ENCODE measurements around the gene BFAR. TPM values are rescaled to one million over a fixed set of nuclear protein-coding genes. Genes with fewer than 3 reads are reported as not detected.

Gene BFAR, protein sequence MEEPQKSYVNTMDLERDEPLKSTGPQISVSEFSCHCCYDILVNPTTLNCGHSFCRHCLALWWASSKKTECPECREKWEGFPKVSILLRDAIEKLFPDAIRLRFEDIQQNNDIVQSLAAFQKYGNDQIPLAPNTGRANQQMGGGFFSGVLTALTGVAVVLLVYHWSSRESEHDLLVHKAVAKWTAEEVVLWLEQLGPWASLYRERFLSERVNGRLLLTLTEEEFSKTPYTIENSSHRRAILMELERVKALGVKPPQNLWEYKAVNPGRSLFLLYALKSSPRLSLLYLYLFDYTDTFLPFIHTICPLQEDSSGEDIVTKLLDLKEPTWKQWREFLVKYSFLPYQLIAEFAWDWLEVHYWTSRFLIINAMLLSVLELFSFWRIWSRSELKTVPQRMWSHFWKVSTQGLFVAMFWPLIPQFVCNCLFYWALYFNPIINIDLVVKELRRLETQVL
- polyA plus RNA-seq (2013), result 56.3 TPM

DNA sequence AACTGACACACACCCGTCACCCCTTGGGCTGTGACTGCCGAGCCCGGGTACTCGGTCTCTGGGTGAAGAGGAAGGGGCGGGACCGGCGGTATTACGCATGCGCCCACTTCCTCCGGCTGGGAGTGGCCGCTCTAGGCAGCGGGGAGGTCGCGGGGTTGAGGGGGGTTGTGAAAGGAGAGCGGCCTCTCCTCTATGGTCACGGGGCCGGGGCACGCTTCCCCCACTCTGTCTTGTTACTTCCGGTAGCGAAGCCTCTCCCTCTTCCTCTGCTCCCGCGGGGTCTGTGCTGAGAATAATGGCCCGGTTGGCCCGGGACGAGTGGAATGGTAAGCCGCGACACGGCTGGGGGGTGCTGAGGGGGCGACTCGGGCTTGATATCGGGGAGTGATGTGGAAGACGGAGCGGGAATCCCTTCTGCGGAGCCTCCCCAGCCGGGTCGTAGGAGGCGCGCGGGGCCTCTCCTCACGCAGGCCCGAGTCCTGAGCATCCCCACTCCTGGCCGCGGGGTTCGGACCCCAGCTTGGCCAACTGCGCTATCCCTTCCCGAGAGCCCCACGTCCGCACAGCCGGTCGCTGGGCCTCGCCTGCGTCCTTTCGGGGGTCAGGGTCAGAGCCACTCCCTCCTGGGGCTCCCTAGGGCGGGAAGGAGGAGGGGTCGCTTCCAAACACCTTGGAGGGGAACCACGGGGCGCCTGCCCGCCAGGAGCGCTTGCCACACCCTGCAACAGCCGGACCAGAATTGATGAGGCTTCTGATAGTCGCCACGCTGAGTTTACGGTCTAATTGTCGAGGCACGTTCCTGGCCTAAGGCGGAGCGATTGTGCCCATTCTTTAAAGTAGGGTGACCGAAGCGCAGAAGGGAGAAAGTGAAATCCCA, at the start of gene BFAR:
Gene BFAR, plus strand, starts transcription at position 259 of the 877 bp plus-strand sequence. CDS start 11,396 bp downstream, outside the sequence.
- Histone ChIP-seq H3K9me3 (ENCODE audit: control extremely low read depth in 1 of 5, control insufficient read depth in 4 of 5, insufficient read depth in 2 of 5, low read depth in 1 of 5, low read length in 4 of 5) (no peaks in the 10 kb centered on the region), H3K4me1 (ENCODE audit: control extremely low read depth in 1 of 4, control insufficient read depth in 4 of 4, insufficient read depth in 4 of 4, low read length in 3 of 4) (peaks cover 9 to 45% (median 38%) of the 10 kb centered on the region in 4 experiments), H3K27me3 (replicated peaks in 2 of 5; ENCODE audit: control insufficient read depth in 4 of 5, insufficient read depth in 5 of 5, low read length in 4 of 5) (no peaks in the 10 kb centered on the region), H3K27ac (ENCODE audit: insufficient read depth in 1 of 2, low read depth in 1 of 2, low read length in 2 of 2, poor library complexity in 1 of 2, severe bottlenecking in 2 of 2) (peak within 1 kb of the TSS; percentile 84 to 91), H3K4me3 (ENCODE audit: control insufficient read depth in 1 of 7, extremely low read depth in 1 of 7, insufficient read depth in 4 of 7, low read depth in 2 of 7, low read length in 6 of 7) (peak within 1 kb of the TSS; percentile 78 to 98 (median 92)), H3K36me3 (ENCODE audit: control insufficient read depth in 4 of 4, insufficient read depth in 4 of 4, low read length in 3 of 4) (peaks cover 1 to 17% (median 7%) of the 10 kb centered on the region in 4 experiments)
- WGBS (ENCODE audit: insufficient coverage), result under 1% methylated on average over 46 of the region's 69 CpGs
- DNase-seq, result peak; percentile 97 to 99 (median 98)
- POLR2A ChIA-PET, result interaction anchor here (1.0 to 1.1 kb wide), 2 partner anchors 7 to 27 kb away, joined by 3 read pairs; no protein-coding TSS in a partner anchor
- CTCF ChIA-PET, result no interaction called here

DNA sequence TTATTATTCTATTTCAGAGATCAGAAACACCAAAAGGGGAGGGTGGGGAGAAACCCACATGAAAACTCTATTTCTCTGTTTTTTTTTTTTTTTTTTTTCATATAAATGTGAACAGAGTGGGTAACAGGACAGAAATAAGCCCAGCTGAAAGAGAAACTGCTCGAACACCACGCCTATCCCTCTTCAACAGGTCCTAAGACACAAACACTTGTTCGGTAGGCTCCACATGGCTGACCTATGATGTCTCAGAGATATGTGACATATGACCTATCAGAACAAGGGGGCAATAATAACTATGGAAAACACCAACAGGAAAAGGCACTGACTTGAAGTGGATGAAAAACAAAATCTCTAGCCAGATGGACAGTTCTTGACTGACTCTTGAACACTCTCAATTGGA, 47.5 kb upstream of the BFAR start:
- no peak for DNase-seq
- no peaks in the 10 kb centered on the region for H3K9me3 ChIP-seq (ENCODE audit: control extremely low read depth in 1 of 5, control insufficient read depth in 4 of 5, insufficient read depth in 2 of 5, low read depth in 1 of 5, low read length in 4 of 5)
- ChIA-PET CTCF (interaction anchor here (1.4 to 2.3 kb wide), 2 partner anchors 11 to 19 kb away, joined by 5 to 8 read pairs; no protein-coding TSS in a partner anchor), POLR2A (interaction anchor here (0.6 kb wide), 1 partner anchor 68 kb away, joined by 4 read pairs; no protein-coding TSS in a partner anchor)
- no peaks in the 10 kb centered on the region for H3K27me3 ChIP-seq (replicated peaks in 2 of 5; ENCODE audit: control insufficient read depth in 4 of 5, insufficient read depth in 5 of 5, low read length in 4 of 5)
- no peak overlapping the region for H3K27ac ChIP-seq (ENCODE audit: insufficient read depth in 1 of 2, low read depth in 1 of 2, low read length in 2 of 2, poor library complexity in 1 of 2, severe bottlenecking in 2 of 2)
- WGBS (ENCODE audit: insufficient coverage), result 100% methylated on average over 2 of the region's 3 CpGs
- peaks cover 29 to 77% (median 59%) of the 10 kb centered on the region in 4 experiments for H3K36me3 ChIP-seq (ENCODE audit: control insufficient read depth in 4 of 4, insufficient read depth in 4 of 4, low read length in 3 of 4)
- H3K4me3 ChIP-seq (ENCODE audit: control insufficient read depth in 1 of 7, extremely low read depth in 1 of 7, insufficient read depth in 4 of 7, low read depth in 2 of 7, low read length in 6 of 7), result no peak overlapping the region
- H3K4me1 ChIP-seq (ENCODE audit: control extremely low read depth in 1 of 4, control insufficient read depth in 4 of 4, insufficient read depth in 4 of 4, low read length in 3 of 4), result no peaks in the 10 kb centered on the region

DNA sequence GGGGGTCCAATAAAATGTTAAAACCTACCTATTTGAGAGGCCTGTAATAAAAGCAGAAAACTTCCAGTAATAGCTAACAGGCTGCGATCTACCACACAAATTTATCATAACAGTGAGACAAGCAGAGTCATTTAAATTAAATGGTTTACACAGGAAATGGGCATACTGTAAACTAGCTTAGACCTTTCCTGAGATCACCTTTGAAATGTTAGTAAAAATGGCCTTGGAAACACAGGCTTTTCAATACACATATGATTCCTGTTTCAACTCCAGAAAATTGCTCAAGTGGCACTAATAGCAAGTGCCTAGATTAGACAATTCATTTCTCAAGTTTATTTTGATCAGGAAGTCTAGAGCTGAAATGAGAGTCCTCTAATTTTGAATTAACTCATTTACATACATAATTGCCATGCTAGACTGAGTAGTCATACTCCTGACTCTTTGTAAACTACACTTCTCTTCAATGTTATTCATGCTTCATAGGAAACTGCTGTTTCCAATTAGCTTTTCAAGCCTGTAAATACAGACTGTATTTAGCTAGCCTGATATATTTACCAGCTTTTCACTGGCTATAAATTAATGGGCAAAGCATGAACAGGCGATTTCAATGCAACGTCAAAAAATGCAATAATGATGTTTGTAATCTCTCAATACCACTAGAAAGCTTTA, 46.0 kb upstream of the BFAR start:
- Histone ChIP-seq H3K27ac (ENCODE audit: insufficient read depth in 1 of 2, low read depth in 1 of 2, low read length in 2 of 2, poor library complexity in 1 of 2, severe bottlenecking in 2 of 2) (no peak overlapping the region), H3K4me1 (ENCODE audit: control extremely low read depth in 1 of 4, control insufficient read depth in 4 of 4, insufficient read depth in 4 of 4, low read length in 3 of 4) (no peaks in the 10 kb centered on the region), H3K36me3 (ENCODE audit: control insufficient read depth in 4 of 4, insufficient read depth in 4 of 4, low read length in 3 of 4) (peaks cover 21 to 78% (median 55%) of the 10 kb centered on the region in 4 experiments), H3K27me3 (replicated peaks in 2 of 5; ENCODE audit: control insufficient read depth in 4 of 5, insufficient read depth in 5 of 5, low read length in 4 of 5) (no peaks in the 10 kb centered on the region), H3K4me3 (ENCODE audit: control insufficient read depth in 1 of 7, extremely low read depth in 1 of 7, insufficient read depth in 4 of 7, low read depth in 2 of 7, low read length in 6 of 7) (no peak overlapping the region), H3K9me3 (ENCODE audit: control extremely low read depth in 1 of 5, control insufficient read depth in 4 of 5, insufficient read depth in 2 of 5, low read depth in 1 of 5, low read length in 4 of 5) (no peaks in the 10 kb centered on the region)
- DNase-seq, result no peak
- CTCF ChIA-PET, result interaction anchor here (1.0 to 2.3 kb wide), 4 partner anchors 9 to 21 kb away, joined by 3 to 8 read pairs (median 5); no protein-coding TSS in a partner anchor
- POLR2A ChIA-PET, result interaction anchor here (0.6 kb wide), 1 partner anchor 10 kb away, joined by 5 read pairs; no protein-coding TSS in a partner anchor
- WGBS (ENCODE audit: insufficient coverage), result no CpG with 5 or more reads among the region's 3 CpGs

DNA sequence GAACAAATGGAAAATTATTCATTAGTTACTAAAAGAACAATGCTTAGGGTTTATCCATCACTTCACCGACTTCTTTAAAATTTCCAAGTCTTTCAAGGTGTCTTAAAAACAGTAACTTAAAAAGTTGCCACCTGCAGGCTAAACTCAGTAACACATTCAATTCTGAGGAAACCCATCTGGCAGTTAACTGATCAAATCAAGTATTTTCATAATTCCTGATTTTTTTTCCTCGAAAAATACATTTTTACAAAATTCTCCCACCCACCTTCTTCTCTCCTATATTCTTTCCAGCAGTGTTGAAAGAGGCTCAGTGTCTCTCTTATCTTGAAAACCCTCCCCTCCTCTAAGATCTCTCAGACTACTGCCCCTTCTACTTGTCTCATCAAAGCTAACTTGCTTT, 32.6 kb upstream of the BFAR start:
- peak; percentile 17 to 46 (median 43) for DNase-seq
- Histone ChIP-seq H3K36me3 (ENCODE audit: control insufficient read depth in 4 of 4, insufficient read depth in 4 of 4, low read length in 3 of 4) (peaks cover 6 to 70% (median 42%) of the 10 kb centered on the region in 4 experiments), H3K4me1 (ENCODE audit: control extremely low read depth in 1 of 4, control insufficient read depth in 4 of 4, insufficient read depth in 4 of 4, low read length in 3 of 4) (no peaks in the 10 kb centered on the region), H3K9me3 (ENCODE audit: control extremely low read depth in 1 of 5, control insufficient read depth in 4 of 5, insufficient read depth in 2 of 5, low read depth in 1 of 5, low read length in 4 of 5) (no peaks in the 10 kb centered on the region), H3K27ac (ENCODE audit: insufficient read depth in 1 of 2, low read depth in 1 of 2, low read length in 2 of 2, poor library complexity in 1 of 2, severe bottlenecking in 2 of 2) (no peak overlapping the region), H3K4me3 (ENCODE audit: control insufficient read depth in 1 of 7, extremely low read depth in 1 of 7, insufficient read depth in 4 of 7, low read depth in 2 of 7, low read length in 6 of 7) (no peak overlapping the region), H3K27me3 (replicated peaks in 2 of 5; ENCODE audit: control insufficient read depth in 4 of 5, insufficient read depth in 5 of 5, low read length in 4 of 5) (no peaks in the 10 kb centered on the region)
- ChIA-PET POLR2A (no interaction called here), CTCF (interaction anchor here (0.6 to 1.0 kb wide), 3 partner anchors 14 to 351 kb away, joined by 3 to 5 read pairs (median 3); no protein-coding TSS in a partner anchor)
- WGBS (ENCODE audit: insufficient coverage), result 50% methylated on average over 1 of the region's 2 CpGs

DNA sequence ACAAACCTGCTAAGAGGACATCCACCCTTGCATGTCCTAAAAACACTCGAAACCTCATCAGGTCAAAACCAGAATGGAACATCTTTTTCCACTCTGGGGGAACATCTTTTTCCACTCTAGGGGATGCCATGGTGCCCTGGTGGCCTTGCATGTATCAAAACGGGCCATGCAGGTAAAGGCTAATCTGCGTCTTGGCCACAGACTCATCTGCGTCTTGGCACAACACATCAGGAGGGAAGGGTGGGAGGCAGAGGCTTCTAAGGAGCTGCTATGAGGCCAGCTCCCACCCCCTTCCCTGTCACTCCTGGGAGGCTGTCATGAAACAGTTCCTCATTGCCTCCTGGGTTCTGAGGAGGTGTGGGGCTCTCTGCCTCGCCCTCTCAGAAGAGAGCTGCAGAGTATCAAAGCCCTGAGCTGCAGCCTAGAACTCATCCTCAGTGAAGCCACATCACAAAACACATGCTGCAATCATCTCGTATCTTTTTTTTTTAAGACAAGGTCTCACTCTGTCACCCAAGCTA, 30.2 kb upstream of the BFAR start:
- ChIA-PET POLR2A (no interaction called here), CTCF (interaction anchor here (0.6 to 1.8 kb wide), 2 partner anchors 207 to 353 kb away, joined by 3 to 6 read pairs; no protein-coding TSS in a partner anchor)
- DNase-seq, result no peak
- WGBS (ENCODE audit: insufficient coverage), result 98% methylated on average over 4 of the region's 6 CpGs
- Histone ChIP-seq H3K27ac (ENCODE audit: insufficient read depth in 1 of 2, low read depth in 1 of 2, low read length in 2 of 2, poor library complexity in 1 of 2, severe bottlenecking in 2 of 2) (no peak overlapping the region), H3K27me3 (replicated peaks in 2 of 5; ENCODE audit: control insufficient read depth in 4 of 5, insufficient read depth in 5 of 5, low read length in 4 of 5) (no peaks in the 10 kb centered on the region), H3K9me3 (ENCODE audit: control extremely low read depth in 1 of 5, control insufficient read depth in 4 of 5, insufficient read depth in 2 of 5, low read depth in 1 of 5, low read length in 4 of 5) (no peaks in the 10 kb centered on the region), H3K4me1 (ENCODE audit: control extremely low read depth in 1 of 4, control insufficient read depth in 4 of 4, insufficient read depth in 4 of 4, low read length in 3 of 4) (no peaks in the 10 kb centered on the region), H3K4me3 (ENCODE audit: control insufficient read depth in 1 of 7, extremely low read depth in 1 of 7, insufficient read depth in 4 of 7, low read depth in 2 of 7, low read length in 6 of 7) (no peak overlapping the region), H3K36me3 (ENCODE audit: control insufficient read depth in 4 of 4, insufficient read depth in 4 of 4, low read length in 3 of 4) (peaks cover 14 to 70% (median 50%) of the 10 kb centered on the region in 4 experiments)

DNA sequence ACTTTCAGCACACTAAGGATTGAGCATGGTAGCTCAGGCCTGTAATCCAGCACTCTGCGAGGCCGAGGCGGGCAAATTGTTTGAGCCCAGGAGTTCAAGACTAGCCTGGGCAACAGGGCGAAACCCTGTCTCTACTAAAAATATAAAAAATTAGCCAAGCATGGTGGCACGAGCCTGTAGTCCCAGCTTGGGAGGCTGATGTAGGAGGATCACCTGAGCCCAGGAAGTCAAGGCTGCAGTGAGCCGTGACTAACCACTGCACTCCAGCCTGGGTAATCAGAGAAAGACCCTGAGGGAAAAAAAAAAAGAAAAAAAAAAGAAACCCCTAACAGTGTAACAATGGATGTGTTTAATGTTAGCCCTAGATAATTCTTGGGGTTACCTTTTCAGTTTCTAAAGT, 26.6 kb upstream of the BFAR start:
- no CpG with 5 or more reads among the region's 6 CpGs for WGBS (ENCODE audit: insufficient coverage)

More for the DNA sequence above, 26.6 kb upstream of the BFAR start:
- no peak overlapping the region for H3K27ac ChIP-seq (ENCODE audit: insufficient read depth in 1 of 2, low read depth in 1 of 2, low read length in 2 of 2, poor library complexity in 1 of 2, severe bottlenecking in 2 of 2)
- no peaks in the 10 kb centered on the region for H3K9me3 ChIP-seq (ENCODE audit: control extremely low read depth in 1 of 5, control insufficient read depth in 4 of 5, insufficient read depth in 2 of 5, low read depth in 1 of 5, low read length in 4 of 5)
- CTCF ChIA-PET, result no interaction called here
- H3K4me3 ChIP-seq (ENCODE audit: control insufficient read depth in 1 of 7, extremely low read depth in 1 of 7, insufficient read depth in 4 of 7, low read depth in 2 of 7, low read length in 6 of 7), result no peak overlapping the region
- POLR2A ChIA-PET, result interaction anchor here (0.6 to 0.7 kb wide), 2 partner anchors 11 to 26 kb away, joined by 3 read pairs; partner anchors contain the start of gene BFAR
- no peak for DNase-seq
- peaks cover 29 to 81% (median 55%) of the 10 kb centered on the region in 4 experiments for H3K36me3 ChIP-seq (ENCODE audit: control insufficient read depth in 4 of 4, insufficient read depth in 4 of 4, low read length in 3 of 4)
- H3K27me3 ChIP-seq (replicated peaks in 2 of 5; ENCODE audit: control insufficient read depth in 4 of 5, insufficient read depth in 5 of 5, low read length in 4 of 5), result no peaks in the 10 kb centered on the region
- H3K4me1 ChIP-seq (ENCODE audit: control extremely low read depth in 1 of 4, control insufficient read depth in 4 of 4, insufficient read depth in 4 of 4, low read length in 3 of 4), result no peaks in the 10 kb centered on the region

All from common myeloid progenitor, CD34-positive (primary cell).